Stimulated activated CD4-positive, alpha-beta T cell treated with anti-CD3 and anti-CD28 coated beads, TNF-alpha, amount 100 ng/mL, for 1 hour (primary cell): ENCODE results near the gene CDKN2B-AS1.
"Not testable (repeated sequence)": the region's sequence is repeated elsewhere in the genome, so short reads cannot be mapped to it uniquely, and the experiment has no call there.

Experiments
- DNase-seq, 3 donors: peaks; one replicate each; pipeline ENCODE4 v3.0.0-alpha.2; 2020; ENCODE audit warnings: low read depth in 3 of 3, low spot score in 1 of 3

The CDKN2B-AS1 gene

GRCh38 chr9:21994556-21995005 is at the start of gene CDKN2B-AS1:
TSS of gene CDKN2B-AS1 (plus strand) at chr9:21994791.
- no peak for DNase-seq

DNA sequence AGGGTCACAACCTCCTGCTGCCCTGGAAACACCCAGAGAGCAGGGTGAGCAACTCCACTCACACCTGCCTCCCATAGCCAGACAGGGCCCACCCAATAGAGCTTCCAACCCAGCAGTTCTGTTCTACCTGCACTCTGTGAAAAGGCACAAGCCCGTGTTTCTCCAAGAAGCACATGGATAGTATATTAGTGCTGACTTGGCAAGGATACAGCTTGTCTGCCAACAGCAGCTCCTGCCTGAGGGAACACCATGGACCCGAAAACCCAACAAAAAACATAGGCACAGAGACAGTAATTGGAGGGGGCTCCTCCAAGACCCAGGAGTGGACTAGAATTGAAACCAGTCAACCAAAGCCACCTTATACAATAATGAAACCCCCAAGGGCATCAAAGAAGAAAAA is 49.0 kb upstream of the CDKN2B-AS1 start:
- DNase-seq = no peak

DNA sequence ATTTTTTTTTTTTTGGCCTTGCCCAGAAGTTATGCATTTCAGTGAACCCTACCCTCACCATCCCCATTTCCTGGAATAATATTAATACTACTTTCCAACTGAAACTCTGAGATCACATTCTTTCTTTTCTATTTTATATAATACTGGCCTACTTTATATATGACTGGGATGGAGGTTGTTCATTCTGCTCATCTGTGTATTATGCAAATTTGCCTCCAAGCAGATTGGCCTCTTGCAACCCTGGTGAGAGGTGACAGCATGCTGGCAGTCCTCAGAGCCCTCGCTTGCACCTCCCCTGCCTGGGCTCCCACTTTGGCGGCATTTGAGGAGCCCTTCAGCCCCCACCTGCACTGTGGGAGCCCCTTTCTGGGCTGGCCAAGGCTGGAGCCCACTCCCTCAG is 35.8 kb upstream of the CDKN2B-AS1 start:
- DNase-seq = no peak

DNA sequence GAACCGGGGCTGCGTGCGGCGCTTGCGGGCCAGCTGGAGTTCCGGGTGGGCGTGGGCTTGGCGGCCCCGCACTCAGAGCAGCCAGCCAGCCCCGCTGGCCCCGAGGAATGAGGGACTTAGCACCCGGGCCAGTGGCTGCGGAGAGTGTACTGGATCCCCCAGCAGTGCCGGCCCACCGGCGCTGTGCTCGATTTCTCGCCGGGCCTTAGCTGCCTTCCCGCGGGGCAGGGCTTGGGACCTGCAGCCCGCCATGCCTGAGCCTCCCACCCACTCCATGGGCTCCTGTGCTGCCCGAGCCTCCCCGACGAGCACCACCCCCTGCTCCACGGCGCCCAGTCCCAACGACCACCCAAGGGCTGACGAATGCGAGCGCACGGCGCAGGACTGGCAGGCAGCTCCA is 35.3 kb upstream of the CDKN2B-AS1 start:
- not testable (repeated sequence) for DNase-seq

DNA sequence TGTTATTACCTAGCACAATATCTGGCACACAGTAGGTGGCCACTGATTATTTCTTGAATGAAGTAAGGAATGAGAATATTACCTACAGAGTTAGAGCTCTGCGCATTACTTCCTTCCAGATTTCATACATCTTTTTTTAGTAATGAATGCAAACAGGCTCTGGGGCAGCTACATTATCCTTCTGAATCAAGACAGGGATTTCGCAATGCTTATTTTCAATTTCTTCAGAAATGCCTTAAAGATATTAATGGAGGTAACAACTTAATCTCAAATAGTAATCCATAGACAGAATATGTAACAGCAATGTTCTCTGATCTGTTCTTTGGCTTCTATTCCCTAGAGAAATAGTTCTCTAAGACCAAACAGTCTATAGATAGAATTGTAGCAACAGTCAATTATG is 33.0 kb upstream of the CDKN2B-AS1 start:
- no peak for DNase-seq

DNA sequence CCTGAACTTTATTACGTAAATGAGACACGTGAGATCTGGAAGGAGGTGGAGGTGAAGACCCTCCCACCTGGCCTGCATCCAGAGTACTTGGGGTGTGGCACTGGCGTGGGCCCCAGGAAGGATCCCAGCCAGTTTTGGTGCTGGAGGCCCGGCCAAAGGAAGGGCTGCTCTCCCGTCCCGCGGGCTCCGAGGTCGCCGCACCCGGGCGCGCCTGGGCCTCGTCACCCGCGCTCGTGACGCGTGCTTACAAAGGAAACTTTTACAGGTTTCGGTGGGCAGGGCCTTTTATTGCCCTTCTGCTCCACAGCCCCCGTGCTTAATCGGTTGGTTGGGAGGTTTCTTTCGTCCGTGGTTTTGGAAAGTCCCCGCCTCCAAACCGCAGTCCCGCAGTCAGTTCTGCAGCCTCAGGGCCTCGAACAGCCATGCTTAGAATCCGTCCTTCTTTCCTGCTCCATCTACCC is 29.6 kb upstream of the CDKN2B-AS1 start:
- DNase-seq = peak in 1 of 3 donors; percentile 8

- DNase-seq = no peak
Observed at GRCh38 chr9:21965401-21965951, 29.1 kb upstream of the CDKN2B-AS1 start.

DNA sequence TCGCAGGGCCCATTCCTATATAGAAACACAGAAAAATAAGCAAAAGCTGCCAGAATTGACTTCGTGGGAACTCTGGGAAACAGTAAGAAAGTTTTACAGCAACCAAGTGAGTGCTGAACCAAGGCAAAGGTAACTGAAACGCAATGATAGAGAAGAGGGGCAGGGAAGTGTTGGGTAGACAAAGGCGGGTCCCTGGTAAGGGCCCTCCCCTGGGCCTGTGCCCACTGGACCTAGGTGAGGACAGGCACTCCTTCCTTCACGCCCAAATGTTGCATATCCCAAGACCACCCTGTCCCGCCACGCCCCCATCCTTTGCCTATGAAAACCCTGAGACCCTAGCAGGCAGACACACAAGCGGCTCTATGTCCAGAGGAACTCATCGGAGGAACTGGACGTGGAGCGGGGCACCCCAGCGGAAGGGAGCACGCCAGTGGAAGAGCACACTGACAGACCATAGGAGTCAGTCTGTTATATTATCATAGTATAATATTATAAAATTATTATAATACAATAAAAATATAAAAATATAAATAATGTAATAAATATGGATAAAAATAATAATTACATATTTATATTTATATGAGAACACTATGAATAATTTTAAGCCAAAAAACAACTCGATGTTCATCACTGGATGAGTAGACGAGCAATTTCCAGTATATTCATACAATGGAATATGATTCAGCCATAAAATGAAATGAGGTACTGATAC is 28.3 kb upstream of the CDKN2B-AS1 start:
- DNase-seq = no peak

DNA sequence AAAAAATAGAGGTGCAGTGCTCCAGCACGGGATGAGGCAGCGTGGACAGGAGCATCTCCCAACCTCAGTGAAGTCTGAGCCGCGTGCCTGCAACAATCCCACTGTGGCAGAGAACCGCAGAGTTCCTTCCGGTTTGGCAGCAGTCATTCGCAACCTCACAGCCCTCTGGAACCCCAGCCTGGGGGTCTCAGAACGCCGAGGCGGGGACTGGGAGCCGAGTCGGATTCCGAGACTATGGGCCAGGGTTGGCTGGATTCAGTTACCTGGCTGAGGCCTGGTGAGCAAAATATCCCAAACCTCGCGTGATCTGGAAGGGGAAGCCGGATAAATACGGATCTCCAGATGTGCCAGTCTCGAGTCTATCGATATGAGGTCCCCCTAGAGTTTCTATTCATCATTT is 27.4 kb upstream of the CDKN2B-AS1 start:
- no peak for DNase-seq

- DNase-seq = no peak
Observed at GRCh38 chr9:21967702-21968101, 26.9 kb upstream of the CDKN2B-AS1 start.

DNA sequence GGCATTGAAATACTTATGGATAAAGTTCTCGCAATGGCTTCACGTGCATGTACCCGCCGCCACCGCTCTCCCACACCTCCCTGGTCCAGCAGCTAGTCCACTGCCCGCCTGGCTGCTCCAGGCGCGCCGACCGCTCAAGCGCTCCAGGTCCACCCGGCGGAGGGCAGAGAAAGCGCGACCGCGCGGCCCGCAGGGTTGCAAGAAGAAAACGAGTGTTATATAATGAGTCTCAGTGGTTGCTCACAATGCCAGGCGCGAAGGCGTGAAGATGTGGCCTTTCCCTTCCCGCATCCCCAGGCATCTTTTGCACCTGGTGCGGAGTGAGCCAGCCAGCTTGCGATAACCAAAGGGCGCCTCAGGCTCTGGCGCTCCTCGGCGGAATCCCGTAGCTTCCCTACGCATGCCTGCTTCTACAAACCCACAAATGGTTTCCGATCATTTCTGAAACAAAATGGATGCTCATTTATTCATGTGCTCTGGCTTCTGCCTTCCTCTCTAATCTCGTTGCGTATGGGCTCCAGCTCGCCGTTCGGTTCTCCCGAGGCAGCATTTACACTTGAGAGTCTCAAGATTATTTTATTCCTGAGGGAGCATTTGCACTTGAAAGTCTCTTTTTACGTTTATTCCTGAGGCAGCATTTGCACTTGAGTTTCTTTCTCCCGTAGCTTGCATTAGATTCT is 26.1 kb upstream of the CDKN2B-AS1 start:
- DNase-seq = no peak

GRCh38 chr9:21969011-21969940 is 25.3 kb upstream of the CDKN2B-AS1 start:
- no peak for DNase-seq

- DNase-seq = no peak
Observed at GRCh38 chr9:21969951-21970799, 24.4 kb upstream of the CDKN2B-AS1 start.

DNA sequence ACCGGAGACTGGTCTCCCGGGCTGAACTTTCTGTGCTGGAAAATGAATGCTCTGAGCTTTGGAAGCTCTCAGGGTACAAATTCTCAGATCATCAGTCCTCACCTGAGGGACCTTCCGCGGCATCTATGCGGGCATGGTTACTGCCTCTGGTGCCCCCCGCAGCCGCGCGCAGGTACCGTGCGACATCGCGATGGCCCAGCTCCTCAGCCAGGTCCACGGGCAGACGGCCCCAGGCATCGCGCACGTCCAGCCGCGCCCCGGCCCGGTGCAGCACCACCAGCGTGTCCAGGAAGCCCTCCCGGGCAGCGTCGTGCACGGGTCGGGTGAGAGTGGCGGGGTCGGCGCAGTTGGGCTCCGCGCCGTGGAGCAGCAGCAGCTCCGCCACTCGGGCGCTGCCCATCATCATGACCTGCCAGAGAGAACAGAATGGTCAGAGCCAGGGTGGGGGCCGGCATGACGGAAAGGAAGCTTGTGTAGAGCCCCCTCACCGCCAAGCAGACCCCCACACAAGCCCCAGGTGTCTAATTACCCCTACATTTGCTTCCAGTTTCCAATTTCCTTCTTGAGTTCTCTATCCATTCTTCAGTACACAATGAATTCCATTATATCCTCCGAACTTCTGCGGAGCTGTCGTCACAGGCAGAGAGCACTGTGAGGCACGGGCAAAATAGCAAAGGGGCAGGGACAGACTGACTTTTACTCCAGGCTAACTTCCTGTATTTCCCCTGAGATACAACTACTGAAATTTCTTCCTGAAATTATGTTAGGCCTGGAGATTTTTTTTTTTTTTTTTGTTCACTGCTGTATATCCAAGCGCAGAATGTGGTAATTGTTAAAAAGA is 23.6 kb upstream of the CDKN2B-AS1 start:
- no peak for DNase-seq

DNA sequence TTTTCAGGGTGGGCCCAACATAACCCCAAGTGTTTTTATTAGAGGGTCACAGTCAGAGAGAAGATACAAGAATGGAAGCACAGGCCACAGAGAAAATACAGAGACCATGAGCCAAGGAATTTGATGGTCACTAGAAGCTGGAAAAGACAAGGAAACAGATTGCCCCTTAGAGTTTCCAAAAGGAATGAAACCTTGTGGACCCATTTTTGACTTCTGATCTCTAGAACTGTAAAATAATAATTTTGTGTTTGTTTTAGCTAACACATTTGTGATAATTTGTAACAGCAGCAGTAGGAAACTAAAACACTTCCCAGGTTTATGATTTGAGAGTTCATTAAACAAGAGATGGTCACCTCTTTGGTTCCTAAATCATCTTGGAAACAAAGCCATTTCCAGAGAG is 22.2 kb upstream of the CDKN2B-AS1 start:
- DNase-seq = no peak

DNA sequence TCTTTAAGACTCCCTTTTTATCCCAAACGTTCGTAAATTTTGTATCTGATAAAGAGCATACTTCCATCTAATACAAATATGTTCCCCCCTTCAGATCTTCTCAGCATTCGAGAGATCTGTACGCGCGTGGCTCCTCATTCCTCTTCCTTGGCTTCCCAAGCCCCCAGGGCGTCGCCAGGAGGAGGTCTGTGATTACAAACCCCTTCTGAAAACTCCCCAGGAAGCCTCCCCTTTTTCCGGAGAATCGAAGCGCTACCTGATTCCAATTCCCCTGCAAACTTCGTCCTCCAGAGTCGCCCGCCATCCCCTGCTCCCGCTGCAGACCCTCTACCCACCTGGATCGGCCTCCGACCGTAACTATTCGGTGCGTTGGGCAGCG is 20.3 kb upstream of the CDKN2B-AS1 start:
- no peak for DNase-seq

DNA sequence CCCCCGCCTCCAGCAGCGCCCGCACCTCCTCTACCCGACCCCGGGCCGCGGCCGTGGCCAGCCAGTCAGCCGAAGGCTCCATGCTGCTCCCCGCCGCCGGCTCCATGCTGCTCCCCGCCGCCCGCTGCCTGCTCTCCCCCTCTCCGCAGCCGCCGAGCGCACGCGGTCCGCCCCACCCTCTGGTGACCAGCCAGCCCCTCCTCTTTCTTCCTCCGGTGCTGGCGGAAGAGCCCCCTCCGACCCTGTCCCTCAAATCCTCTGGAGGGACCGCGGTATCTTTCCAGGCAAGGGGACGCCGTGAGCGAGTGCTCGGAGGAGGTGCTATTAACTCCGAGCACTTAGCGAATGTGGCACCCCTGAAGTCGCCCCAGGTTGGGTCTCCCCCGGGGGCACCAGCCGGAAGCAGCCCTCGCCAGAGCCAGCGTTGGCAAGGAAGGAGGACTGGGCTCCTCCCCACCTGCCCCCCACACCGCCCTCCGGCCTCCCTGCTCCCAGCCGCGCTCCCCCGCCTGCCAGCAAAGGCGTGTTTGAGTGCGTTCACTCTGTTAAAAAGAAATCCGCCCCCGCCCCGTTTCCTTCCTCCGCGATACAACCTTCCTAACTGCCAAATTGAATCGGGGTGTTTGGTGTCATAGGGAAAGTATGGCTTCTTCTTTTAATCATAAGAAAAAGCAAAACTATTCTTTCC is 19.7 kb upstream of the CDKN2B-AS1 start:
- no peak for DNase-seq

DNA sequence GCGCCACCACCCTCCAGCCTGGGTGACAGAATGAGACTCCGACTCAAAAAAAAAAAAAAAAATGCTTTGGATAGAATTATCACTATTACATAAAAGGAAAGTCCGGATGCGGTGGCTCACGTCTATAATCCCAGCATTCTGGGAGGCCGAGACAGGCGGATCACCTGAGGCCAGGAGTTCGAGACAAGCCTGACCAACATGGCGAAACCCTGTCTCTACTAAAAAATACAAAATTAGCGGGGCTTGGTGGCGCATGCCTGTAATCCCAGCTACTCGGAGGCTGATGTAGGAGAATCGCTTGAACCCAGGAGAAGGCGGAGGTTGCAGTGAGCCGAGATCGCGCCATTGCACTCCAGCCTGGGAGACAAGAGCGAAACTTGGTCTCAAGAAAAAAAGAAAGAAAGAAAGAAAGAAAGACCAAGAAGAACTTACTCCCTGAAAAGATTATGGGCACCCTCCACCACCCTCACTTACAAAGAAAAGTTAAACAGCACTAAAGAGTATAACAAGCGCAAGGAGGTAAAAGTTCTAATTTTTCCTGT is 18.2 kb upstream of the CDKN2B-AS1 start:
- no peak for DNase-seq

DNA sequence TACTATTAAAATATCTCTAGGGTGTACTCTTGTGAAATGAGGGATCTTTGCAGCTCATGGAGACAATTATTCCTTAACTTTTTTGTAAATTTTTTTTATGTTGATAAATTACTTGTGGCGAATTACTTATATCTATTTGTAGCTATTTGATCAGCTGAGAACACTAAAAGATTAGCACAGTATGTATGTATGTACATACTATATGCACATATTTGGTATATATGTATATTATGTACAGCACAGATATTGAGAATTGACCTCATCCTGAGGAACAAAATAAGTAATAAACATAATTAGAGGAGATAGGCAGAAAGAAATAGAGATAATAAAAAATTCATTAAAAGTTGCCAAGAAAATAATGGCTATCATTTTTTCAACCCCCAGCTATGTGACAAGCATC is 12.2 kb upstream of the CDKN2B-AS1 start:
- DNase-seq = no peak
